PFSK-1 (cell line): Measurements from ENCODE around the gene UBD.

Source experiments
- FOXP2 ChIP-seq: optimal IDR thresholded peaks from 2 replicates; pipeline ENCODE3; 2011; ENCODE audit warnings: borderline replicate concordance, control low read depth, inconsistent platforms; ENCODE audit not compliant: insufficient read depth; ENCODE audit errors: extremely low read length, extremely low read depth
- POLR2AphosphoS5 ChIP-seq: IDR thresholded peaks from 2 replicates; pipeline ENCODE4 v1.6.1; 2012; ENCODE audit warnings: low read depth, mild to moderate bottlenecking, control low read depth, low read length, moderate library complexity
- SIN3A ChIP-seq: IDR thresholded peaks from 2 replicates; pipeline ENCODE4 v1.6.1; 2012; ENCODE audit warnings: mild to moderate bottlenecking, low read length, moderate library complexity, borderline replicate concordance; ENCODE audit not compliant: insufficient read depth
- TAF1 ChIP-seq: IDR thresholded peaks from 2 replicates; pipeline ENCODE4 v1.6.1; 2012; ENCODE audit warnings: low read length, control low read depth, borderline replicate concordance; ENCODE audit not compliant: insufficient read depth
- TF ChIP-seq, protein P1 (sequence below), 2 experiments: IDR thresholded peaks; 2 replicates each; pipeline versions ENCODE4 v1.6.1 to v1.8.0; 2011 to 2012; ENCODE audit warnings: low read depth in 2 of 2, low read length in 2 of 2, control low read depth in 1 of 2, inconsistent platforms in 1 of 2, mild to moderate bottlenecking in 1 of 2, moderate library complexity in 1 of 2; ENCODE audit not compliant: insufficient read depth in 1 of 2

DNA sequence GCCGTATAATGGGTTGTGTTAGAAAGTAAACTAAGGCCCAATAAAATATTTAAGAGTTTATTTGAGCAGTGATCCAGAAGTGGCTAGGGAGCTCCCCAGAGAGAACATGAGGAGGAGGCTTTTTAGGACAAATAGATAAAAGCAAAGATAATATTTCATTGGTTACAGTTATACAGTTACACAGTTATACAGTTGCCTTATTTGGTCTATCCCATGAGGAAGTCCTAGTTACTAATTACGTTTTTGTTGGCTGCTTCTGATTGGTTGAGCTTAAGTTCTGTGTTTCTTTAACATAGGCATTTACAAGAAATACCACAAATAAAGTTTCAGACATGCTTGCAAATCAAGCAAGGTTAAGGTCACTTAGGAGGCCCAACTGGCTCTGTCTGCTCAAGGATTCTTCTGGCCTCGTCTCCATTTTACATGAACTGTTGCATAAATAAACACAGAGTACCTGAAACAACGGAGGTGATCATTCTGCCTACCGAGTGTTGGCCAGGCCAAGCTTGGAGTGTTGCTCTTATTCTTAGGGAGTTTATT lies 7.0 kb downstream of the UBD start:
- TF ChIP-seq POLR2AphosphoS5 (no peak), TAF1 (no peak), FOXP2 (no peak), SIN3A (no peak)
- TF ChIP-seq, protein P1, sequence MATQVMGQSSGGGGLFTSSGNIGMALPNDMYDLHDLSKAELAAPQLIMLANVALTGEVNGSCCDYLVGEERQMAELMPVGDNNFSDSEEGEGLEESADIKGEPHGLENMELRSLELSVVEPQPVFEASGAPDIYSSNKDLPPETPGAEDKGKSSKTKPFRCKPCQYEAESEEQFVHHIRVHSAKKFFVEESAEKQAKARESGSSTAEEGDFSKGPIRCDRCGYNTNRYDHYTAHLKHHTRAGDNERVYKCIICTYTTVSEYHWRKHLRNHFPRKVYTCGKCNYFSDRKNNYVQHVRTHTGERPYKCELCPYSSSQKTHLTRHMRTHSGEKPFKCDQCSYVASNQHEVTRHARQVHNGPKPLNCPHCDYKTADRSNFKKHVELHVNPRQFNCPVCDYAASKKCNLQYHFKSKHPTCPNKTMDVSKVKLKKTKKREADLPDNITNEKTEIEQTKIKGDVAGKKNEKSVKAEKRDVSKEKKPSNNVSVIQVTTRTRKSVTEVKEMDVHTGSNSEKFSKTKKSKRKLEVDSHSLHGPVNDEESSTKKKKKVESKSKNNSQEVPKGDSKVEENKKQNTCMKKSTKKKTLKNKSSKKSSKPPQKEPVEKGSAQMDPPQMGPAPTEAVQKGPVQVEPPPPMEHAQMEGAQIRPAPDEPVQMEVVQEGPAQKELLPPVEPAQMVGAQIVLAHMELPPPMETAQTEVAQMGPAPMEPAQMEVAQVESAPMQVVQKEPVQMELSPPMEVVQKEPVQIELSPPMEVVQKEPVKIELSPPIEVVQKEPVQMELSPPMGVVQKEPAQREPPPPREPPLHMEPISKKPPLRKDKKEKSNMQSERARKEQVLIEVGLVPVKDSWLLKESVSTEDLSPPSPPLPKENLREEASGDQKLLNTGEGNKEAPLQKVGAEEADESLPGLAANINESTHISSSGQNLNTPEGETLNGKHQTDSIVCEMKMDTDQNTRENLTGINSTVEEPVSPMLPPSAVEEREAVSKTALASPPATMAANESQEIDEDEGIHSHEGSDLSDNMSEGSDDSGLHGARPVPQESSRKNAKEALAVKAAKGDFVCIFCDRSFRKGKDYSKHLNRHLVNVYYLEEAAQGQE (IDR thresholded peaks at IDR 0.05; ENCODE audit: insufficient read depth in 1 of 2, low read depth in 2 of 2, low read length in 2 of 2) = no peak
